Thoracic aorta (tissue), 2 donors: Measurements from ENCODE around the gene ZNF785. TPM values are rescaled to one million over a fixed set of nuclear protein-coding genes. Genes with fewer than 3 reads are reported as not detected.
"Not testable (repeated sequence)": the region's sequence is repeated elsewhere in the genome, so short reads cannot be mapped to it uniquely, and the experiment has no call there.

Source experiments
- ATAC-seq: fragments of 150-250 bp; one replicate; pipeline ENCODE4 v1.8.0; 2017; ENCODE audit warnings: low read depth; ENCODE audit not compliant: insufficient number of reproducible peaks, low FRiP score
- DNase-seq: peaks from one replicate; pipeline ENCODE4 v3.0.0-alpha.2; 2020; ENCODE audit warnings: low spot score
- H3K27ac ChIP-seq, 2 donors: fragments of 200-600 bp; sonication (generic); 1 replicate in 1 of 2; 2 replicates in 1 of 2; pipeline ENCODE4 v1.5.1; 2016; ENCODE audit warnings: mild to moderate bottlenecking in 2 of 2, moderate library complexity in 2 of 2
- H3K27me3 ChIP-seq: fragments of 200-600 bp; sonication (generic); replicated peaks from 2 replicates; pipeline ENCODE4 v1.6.0; 2016; ENCODE audit warnings: mild to moderate bottlenecking; ENCODE audit not compliant: insufficient read depth
- H3K36me3 ChIP-seq: fragments of 200-600 bp; sonication (generic); one replicate; pipeline ENCODE4 v1.5.1; 2016
- H3K4me1 ChIP-seq, 2 donors: fragments of 200-600 bp; sonication (generic); 1 replicate in 1 of 2; 2 replicates in 1 of 2; pipeline versions ENCODE4 v1.5.1 to v1.6.0; 2016; ENCODE audit warnings: low read depth in 2 of 2, mild to moderate bottlenecking in 1 of 2; ENCODE audit not compliant: control insufficient read depth in 1 of 2
- H3K4me3 ChIP-seq: fragments of 200-600 bp; sonication (generic); 2 replicates; pipeline ENCODE4 v1.5.1; 2016; ENCODE audit warnings: mild to moderate bottlenecking
- H3K9me3 ChIP-seq: fragments of 200-600 bp; sonication (generic); 2 replicates; pipeline ENCODE4 v1.5.1; 2016
- total RNA-seq, 2 donors: library from RNA; depleted of rRNA; stranded (reverse); fragments of >200 nt; gene quantifications; one replicate each; pipeline versions ENCODE4 v1.1.0 to v1.2.3, GENCODE V29; 2016
- TF ChIP-seq, protein P1 (sequence below): fragments of 200-600 bp; sonication (generic); IDR thresholded peaks from one replicate; pipeline ENCODE4 v1.5.1; 2019; ENCODE audit warnings: antibody characterized with exemption

Gene ZNF785
- 10 to 100 TPM; 10.9 to 15.6 TPM for total RNA-seq

DNA sequence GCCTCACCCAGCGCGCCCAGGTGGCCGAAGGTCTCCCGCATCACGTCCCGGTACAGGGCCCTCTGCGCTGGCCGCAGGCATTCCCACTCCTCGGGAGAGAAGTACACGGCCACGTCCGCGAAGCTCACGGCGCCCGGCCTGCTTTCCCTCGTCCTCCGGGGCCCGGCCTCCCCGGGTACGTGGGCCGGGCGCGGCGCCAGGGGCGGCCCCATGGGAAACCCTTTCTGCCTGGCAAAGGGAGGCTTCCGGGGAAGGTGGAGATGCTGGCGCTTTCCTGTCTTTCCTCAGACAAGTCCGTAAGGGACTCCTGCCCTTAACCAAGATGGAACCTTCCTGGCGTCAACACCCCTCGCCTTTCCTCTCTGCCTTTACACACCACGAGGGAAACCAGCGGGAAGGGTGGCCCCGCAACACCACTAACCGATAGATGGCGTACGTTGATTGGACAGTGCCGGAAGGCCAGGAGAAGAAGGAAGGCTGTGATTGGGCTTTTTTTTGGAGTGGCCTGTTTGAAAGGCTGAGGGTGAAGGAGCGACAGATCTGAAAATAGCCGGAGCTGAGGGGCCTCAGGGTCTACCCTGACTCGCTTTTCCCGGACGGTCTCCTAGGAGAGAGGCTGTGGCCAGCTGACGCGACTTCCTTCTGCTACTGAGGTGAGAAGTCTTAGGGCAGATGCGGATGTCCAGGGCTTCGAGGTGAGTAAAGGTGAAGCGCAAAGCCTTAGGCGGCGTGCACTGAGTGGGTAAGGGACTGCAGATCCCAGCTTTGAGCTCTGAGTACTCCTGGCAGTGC lies at the start of gene ZNF785:
Gene ZNF785 (minus strand): TSS at position 298 of the 792 bp plus-strand sequence. CDS start 86 bp downstream, at position 212.
- no peaks in the 10 kb centered on the region for H3K9me3 ChIP-seq
- H3K4me3 ChIP-seq, result peak within 1 kb of the TSS; percentile 88
- DNase-seq (peak; percentile 96), ATAC-seq (peak; percentile 99)
- peaks cover 9 to 23% of the 10 kb centered on the region in 2 donors for H3K4me1 ChIP-seq
- H3K36me3 ChIP-seq, result peaks cover 6% of the 10 kb centered on the region
- no peaks in the 10 kb centered on the region for H3K27me3 ChIP-seq
- TF ChIP-seq, protein P1, sequence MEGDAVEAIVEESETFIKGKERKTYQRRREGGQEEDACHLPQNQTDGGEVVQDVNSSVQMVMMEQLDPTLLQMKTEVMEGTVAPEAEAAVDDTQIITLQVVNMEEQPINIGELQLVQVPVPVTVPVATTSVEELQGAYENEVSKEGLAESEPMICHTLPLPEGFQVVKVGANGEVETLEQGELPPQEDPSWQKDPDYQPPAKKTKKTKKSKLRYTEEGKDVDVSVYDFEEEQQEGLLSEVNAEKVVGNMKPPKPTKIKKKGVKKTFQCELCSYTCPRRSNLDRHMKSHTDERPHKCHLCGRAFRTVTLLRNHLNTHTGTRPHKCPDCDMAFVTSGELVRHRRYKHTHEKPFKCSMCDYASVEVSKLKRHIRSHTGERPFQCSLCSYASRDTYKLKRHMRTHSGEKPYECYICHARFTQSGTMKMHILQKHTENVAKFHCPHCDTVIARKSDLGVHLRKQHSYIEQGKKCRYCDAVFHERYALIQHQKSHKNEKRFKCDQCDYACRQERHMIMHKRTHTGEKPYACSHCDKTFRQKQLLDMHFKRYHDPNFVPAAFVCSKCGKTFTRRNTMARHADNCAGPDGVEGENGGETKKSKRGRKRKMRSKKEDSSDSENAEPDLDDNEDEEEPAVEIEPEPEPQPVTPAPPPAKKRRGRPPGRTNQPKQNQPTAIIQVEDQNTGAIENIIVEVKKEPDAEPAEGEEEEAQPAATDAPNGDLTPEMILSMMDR, result no peak
- H3K27ac ChIP-seq, result peak within 1 kb of the TSS; percentile 81 to 89

DNA sequence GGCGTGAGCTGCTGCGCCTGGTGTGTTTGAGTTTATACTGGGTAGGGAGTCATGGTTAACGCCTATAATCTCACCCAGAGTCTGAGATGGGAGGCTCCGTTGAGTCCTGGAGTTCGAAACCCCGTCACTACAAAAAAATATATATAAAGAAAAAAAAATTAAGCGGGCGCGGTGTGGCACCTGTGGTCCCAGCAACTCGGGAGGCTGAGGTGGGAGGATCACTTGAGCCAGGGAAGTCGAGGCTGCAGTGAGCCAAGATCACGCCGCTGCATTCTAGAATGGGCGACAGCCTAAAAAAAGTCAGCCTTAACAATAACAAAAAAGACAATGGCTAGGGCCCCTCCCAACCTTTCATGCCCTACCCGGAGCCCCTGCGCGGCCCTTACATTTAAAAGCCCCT lies 48.0 kb upstream of the ZNF785 start:
- DNase-seq, result no peak
- H3K9me3 ChIP-seq, result no peaks in the 10 kb centered on the region
- peak overlapping the region; percentile 97 for H3K4me3 ChIP-seq
- no peaks in the 10 kb centered on the region for H3K27me3 ChIP-seq
- H3K27ac ChIP-seq, result peak overlapping the region; percentile 82 to 86
- H3K36me3 ChIP-seq, result no peaks in the 10 kb centered on the region
- no peak for ATAC-seq
- H3K4me1 ChIP-seq, result peaks cover 13 to 19% of the 10 kb centered on the region in 2 donors
- TF ChIP-seq, protein P1, result no peak

DNA sequence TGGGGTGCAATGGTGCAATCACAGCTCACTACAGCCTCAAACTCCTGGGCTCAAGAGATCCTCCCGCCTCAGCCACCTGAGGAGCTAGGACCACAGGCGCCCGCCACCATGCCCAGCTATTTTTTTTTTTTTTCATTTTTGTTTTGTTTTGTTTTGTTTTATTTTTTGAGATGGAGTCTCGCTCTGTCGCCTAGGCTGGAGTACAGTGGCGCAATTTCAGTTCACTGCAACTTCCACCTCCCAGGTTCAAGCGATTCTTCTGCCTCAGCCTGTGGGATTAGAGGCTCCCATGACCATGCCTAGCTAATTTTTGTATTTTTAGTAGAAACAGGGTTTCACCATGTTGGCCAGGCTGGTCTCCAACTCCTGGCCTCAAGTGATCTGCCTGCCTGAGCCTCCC lies 47.0 kb upstream of the ZNF785 start:
- not testable (repeated sequence) for H3K4me3 ChIP-seq, ATAC-seq, DNase-seq, H3K27ac ChIP-seq, H3K9me3 ChIP-seq, H3K27me3 ChIP-seq, H3K36me3 ChIP-seq
- H3K4me1 ChIP-seq, result peaks cover 13 to 19% of the 10 kb centered on the region in 2 donors

DNA sequence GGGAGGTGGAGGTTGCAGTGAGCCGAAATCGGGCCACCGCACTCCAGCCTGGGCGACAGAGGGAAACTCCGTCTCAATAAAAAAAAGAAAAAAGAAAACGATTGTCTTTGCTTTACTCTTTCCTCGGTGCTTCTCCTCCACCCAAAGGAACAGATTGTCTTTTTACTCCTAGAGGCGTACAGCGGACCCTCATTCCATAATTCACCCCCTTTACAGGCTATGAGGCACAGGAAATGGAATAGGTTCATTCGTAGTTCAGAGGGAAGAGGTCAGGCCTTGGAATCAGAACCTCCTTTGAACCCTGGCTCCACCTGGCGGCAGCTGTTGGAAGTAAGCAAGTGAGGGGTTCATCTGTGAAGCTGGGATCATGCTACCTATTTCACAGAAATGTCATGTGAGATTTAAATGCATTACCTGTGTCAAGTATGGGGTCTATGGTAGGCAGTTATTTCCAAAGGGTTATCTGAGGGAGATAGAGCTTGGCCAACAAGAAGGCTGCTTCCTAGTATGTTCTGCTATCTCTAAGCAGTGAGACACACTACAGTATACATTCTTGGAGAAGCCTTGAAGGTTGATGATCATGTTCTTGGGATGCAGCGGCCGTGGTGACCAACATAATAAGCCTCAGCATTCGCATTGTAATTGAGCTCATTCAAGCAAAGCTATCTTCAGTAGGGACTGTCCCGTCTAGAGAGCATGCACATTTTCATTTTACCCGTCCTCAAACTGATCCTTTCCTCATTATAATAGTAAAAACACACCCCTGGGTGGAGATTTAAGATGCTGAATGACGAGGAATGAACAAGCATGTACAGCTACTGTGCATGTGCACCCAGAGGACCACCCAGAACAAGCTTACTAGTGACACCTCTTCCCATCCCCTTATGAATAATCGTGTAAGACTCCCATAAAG lies 43.4 kb upstream of the ZNF785 start:
- peaks cover 0 to 4% of the 10 kb centered on the region in 2 donors for H3K4me1 ChIP-seq
- DNase-seq, result peak; percentile 55
- H3K27ac ChIP-seq, result no peak overlapping the region
- peak; percentile 63 for ATAC-seq
- H3K4me3 ChIP-seq, result peak overlapping the region; percentile 57
- no peaks in the 10 kb centered on the region for H3K36me3 ChIP-seq
- TF ChIP-seq, protein P1, result peak; percentile 83
- no peaks in the 10 kb centered on the region for H3K27me3 ChIP-seq
- no peaks in the 10 kb centered on the region for H3K9me3 ChIP-seq

DNA sequence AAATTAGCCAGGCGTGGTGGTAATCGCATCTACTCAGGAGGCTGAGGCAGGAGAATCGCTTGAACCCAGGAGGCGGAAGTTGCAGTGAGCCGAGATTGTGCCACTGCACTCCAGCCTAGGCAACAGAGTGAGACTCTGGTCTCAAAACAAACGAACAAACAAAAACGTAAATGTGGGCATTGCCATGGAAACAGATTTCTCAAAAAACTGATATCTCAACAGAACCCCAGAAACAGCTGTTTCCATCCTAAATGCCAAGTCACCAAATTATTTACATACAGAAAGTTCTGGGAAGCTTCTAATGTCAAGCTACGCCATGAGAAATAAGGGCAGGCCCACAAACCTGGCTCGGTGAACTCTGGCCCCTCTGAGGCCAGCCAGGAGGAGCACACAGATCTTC lies 40.7 kb upstream of the ZNF785 start:
- Histone ChIP-seq H3K4me1 (no peaks in the 10 kb centered on the region), H3K27ac (no peak overlapping the region), H3K9me3 (no peaks in the 10 kb centered on the region), H3K27me3 (no peaks in the 10 kb centered on the region), H3K36me3 (no peaks in the 10 kb centered on the region), H3K4me3 (no peak overlapping the region)
- TF ChIP-seq, protein P1, result no peak
- ATAC-seq (no peak), DNase-seq (no peak)
